ENCODE results near the gene MBD3.

The MBD3 gene

GRCh38 chr19:1580957-1581356, 11.7 kb downstream of the MBD3 start:
- Histone ChIP-seq H3K27ac (ENCODE audit: low read depth, low read length) (no peak overlapping the region), H3K79me1 (ENCODE audit: low read length) (peaks cover 2% of the 10 kb centered on the region), H3K56ac (ENCODE audit: low read length) (no peak overlapping the region), H3K4me1 (ENCODE audit: control insufficient read depth, low read depth, low read length) (no peaks in the 10 kb centered on the region), H3K27me3 (ENCODE audit: insufficient read depth, low read length, poor library complexity) (no peaks in the 10 kb centered on the region), H2BK5ac (ENCODE audit: low read length) (no peak overlapping the region), H3K4me2 (ENCODE audit: low read length) (no peak overlapping the region), H4K5ac (ENCODE audit: low read length) (no peak overlapping the region), H2AK5ac (ENCODE audit: low read length) (no peak overlapping the region), H3K79me2 (ENCODE audit: control insufficient read depth, insufficient read depth, low read length) (peaks cover 2% of the 10 kb centered on the region), H3K18ac (ENCODE audit: low read length) (no peak overlapping the region), H2BK120ac (ENCODE audit: low read depth, low read length) (no peak overlapping the region), H3K36me3 (ENCODE audit: control insufficient read depth, insufficient read depth, low read length) (peaks cover 7% of the 10 kb centered on the region), H4K8ac (ENCODE audit: low read depth, low read length) (no peak overlapping the region), H3K4me3 (ENCODE audit: low read length) (no peak overlapping the region), H3K23ac (ENCODE audit: low read length) (no peak overlapping the region), H3K9ac (ENCODE audit: low read length) (no peak overlapping the region), H2BK15ac (replicated peaks; ENCODE audit: low read depth) (no peak overlapping the region), H3K4ac (ENCODE audit: low read depth, low read length) (no peak overlapping the region)
- no peak for DNase-seq
- no CpG with 5 or more reads among the region's 22 CpGs for WGBS (ENCODE audit: extremely low coverage, insufficient coverage, low lambda C conversion rate)

DNA sequence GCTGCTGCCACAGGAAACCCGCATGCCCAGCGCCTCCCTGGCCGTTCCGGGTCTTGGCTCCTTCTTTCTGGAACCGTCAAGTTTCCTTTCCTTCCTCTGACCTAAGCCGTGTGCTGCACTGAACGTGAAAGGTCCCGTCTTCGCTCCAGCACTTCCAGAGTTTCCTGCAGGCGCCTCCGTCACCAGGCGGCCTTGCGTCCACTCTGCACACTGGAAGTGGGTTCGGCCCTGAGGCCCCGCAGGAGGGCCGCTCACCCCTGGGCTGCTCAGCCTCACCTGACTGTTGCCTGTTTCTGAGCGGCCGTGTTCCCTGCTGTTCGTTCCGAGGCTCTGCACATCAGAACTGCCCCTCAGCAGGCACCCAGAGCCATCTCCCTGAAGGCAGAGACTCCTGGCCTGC, 12.3 kb downstream of the MBD3 start:
- no peak overlapping the region for H2BK120ac ChIP-seq (ENCODE audit: low read depth, low read length)
- H2AK5ac ChIP-seq (ENCODE audit: low read length) = no peak overlapping the region
- H3K4me1 ChIP-seq (ENCODE audit: control insufficient read depth, low read depth, low read length) = no peaks in the 10 kb centered on the region
- no peak overlapping the region for H3K23ac ChIP-seq (ENCODE audit: low read length)
- H3K4me2 ChIP-seq (ENCODE audit: low read length) = no peak overlapping the region
- H2BK5ac ChIP-seq (ENCODE audit: low read length) = no peak overlapping the region
- H4K8ac ChIP-seq (ENCODE audit: low read depth, low read length) = no peak overlapping the region
- H3K27me3 ChIP-seq (ENCODE audit: insufficient read depth, low read length, poor library complexity) = no peaks in the 10 kb centered on the region
- no peak overlapping the region for H4K5ac ChIP-seq (ENCODE audit: low read length)
- H2BK15ac ChIP-seq (replicated peaks; ENCODE audit: low read depth) = no peak overlapping the region
- no peak overlapping the region for H3K9ac ChIP-seq (ENCODE audit: low read length)
- no peak overlapping the region for H3K27ac ChIP-seq (ENCODE audit: low read depth, low read length)
- no peak for DNase-seq
- no peaks in the 10 kb centered on the region for H3K79me1 ChIP-seq (ENCODE audit: low read length)
- H3K4me3 ChIP-seq (ENCODE audit: low read length) = no peak overlapping the region
- no peaks in the 10 kb centered on the region for H3K79me2 ChIP-seq (ENCODE audit: control insufficient read depth, insufficient read depth, low read length)
- no peak overlapping the region for H3K4ac ChIP-seq (ENCODE audit: low read depth, low read length)
- WGBS (ENCODE audit: extremely low coverage, insufficient coverage, low lambda C conversion rate) = no CpG with 5 or more reads among the region's 20 CpGs
- H3K56ac ChIP-seq (ENCODE audit: low read length) = no peak overlapping the region
- H3K36me3 ChIP-seq (ENCODE audit: control insufficient read depth, insufficient read depth, low read length) = peaks cover 7% of the 10 kb centered on the region
- H3K18ac ChIP-seq (ENCODE audit: low read length) = no peak overlapping the region

DNA sequence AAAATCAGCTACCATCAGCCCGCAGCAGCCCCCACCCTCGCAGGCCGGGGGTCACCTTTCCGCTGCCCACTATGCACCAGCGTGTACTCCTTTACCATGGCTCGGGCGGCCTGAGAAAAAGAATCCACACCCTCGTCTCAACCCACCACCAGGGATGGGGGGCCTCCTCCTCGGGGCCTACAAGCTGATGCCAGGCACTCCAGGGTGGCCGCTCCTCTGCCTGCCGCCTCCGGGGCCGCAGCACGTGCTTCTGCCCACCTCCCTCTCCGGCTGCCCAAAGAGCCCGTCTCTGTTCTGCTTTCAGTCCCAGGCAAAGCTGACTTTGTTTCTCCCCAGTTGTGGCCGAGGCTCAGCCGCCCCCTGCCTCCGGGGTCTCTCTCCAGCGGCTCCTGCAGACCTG, 13.4 kb downstream of the MBD3 start:
- Histone ChIP-seq H3K36me3 (ENCODE audit: control insufficient read depth, insufficient read depth, low read length) (peaks cover 7% of the 10 kb centered on the region), H3K56ac (ENCODE audit: low read length) (no peak overlapping the region)

DNA sequence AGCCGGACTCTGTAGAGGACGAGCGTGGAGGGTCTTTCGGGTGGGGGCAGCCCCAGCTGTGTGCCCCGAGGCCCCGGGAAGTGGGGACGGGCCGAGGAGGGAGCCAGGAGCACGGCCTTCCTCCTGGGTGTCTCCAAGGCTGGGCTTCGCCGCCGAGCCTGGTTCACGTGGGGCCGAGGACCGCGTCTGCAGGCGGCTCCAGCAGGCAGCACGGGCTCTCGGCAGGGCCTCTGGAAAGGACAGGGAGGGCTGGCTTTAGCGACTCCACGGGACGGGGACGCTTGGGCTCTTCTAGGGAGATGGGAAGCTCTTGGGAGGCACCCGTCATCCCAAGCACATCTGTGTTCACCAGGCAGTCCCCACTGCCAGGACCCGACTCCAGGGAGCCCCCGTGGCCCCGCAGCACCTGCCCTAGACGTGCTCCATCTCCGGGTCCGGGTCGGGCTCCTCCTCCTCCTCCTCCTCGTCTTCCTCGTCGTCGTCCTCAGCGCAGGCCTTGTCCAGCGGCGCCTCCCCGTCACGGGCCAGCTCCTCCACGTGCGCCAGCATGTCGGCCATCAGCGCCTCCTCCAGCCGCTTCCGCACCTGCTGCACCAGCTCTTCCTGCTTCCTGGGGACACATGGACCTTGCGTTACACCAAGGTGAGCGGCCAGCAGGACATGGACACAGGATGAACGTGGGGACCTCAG, 14.6 kb downstream of the MBD3 start:
- Histone ChIP-seq H3K4me2 (ENCODE audit: low read length) (no peak overlapping the region), H3K27me3 (ENCODE audit: insufficient read depth, low read length, poor library complexity) (no peaks in the 10 kb centered on the region), H3K56ac (ENCODE audit: low read length) (no peak overlapping the region), H2BK15ac (replicated peaks; ENCODE audit: low read depth) (no peak overlapping the region), H4K5ac (ENCODE audit: low read length) (no peak overlapping the region), H3K27ac (ENCODE audit: low read depth, low read length) (no peak overlapping the region), H3K23ac (ENCODE audit: low read length) (no peak overlapping the region), H2BK5ac (ENCODE audit: low read length) (no peak overlapping the region), H3K18ac (ENCODE audit: low read length) (no peak overlapping the region), H3K36me3 (ENCODE audit: control insufficient read depth, insufficient read depth, low read length) (peaks cover 7% of the 10 kb centered on the region), H3K4ac (ENCODE audit: low read depth, low read length) (no peak overlapping the region), H2AK5ac (ENCODE audit: low read length) (no peak overlapping the region), H4K8ac (ENCODE audit: low read depth, low read length) (no peak overlapping the region), H3K9ac (ENCODE audit: low read length) (no peak overlapping the region), H3K4me1 (ENCODE audit: control insufficient read depth, low read depth, low read length) (no peaks in the 10 kb centered on the region), H3K4me3 (ENCODE audit: low read length) (no peak overlapping the region), H2BK120ac (ENCODE audit: low read depth, low read length) (no peak overlapping the region), H3K79me2 (ENCODE audit: control insufficient read depth, insufficient read depth, low read length) (no peaks in the 10 kb centered on the region), H3K79me1 (ENCODE audit: low read length) (no peaks in the 10 kb centered on the region)
- WGBS (ENCODE audit: extremely low coverage, insufficient coverage, low lambda C conversion rate) = no CpG with 5 or more reads among the region's 49 CpGs
- DNase-seq = no peak

More for the DNA sequence above, 13.4 kb downstream of the MBD3 start:
- no peak overlapping the region for H4K5ac ChIP-seq (ENCODE audit: low read length)
- no peaks in the 10 kb centered on the region for H3K4me1 ChIP-seq (ENCODE audit: control insufficient read depth, low read depth, low read length)
- no peak overlapping the region for H4K8ac ChIP-seq (ENCODE audit: low read depth, low read length)
- no peak overlapping the region for H2BK15ac ChIP-seq (replicated peaks; ENCODE audit: low read depth)
- no peak overlapping the region for H3K18ac ChIP-seq (ENCODE audit: low read length)
- H3K4me3 ChIP-seq (ENCODE audit: low read length) = no peak overlapping the region
- no peak overlapping the region for H3K9ac ChIP-seq (ENCODE audit: low read length)
- no peak overlapping the region for H2BK120ac ChIP-seq (ENCODE audit: low read depth, low read length)
- H2BK5ac ChIP-seq (ENCODE audit: low read length) = no peak overlapping the region
- H3K4me2 ChIP-seq (ENCODE audit: low read length) = no peak overlapping the region
- no peak overlapping the region for H3K4ac ChIP-seq (ENCODE audit: low read depth, low read length)
- no peaks in the 10 kb centered on the region for H3K79me2 ChIP-seq (ENCODE audit: control insufficient read depth, insufficient read depth, low read length)
- H2AK5ac ChIP-seq (ENCODE audit: low read length) = no peak overlapping the region
- H3K23ac ChIP-seq (ENCODE audit: low read length) = no peak overlapping the region
- H3K27ac ChIP-seq (ENCODE audit: low read depth, low read length) = no peak overlapping the region
- no peaks in the 10 kb centered on the region for H3K79me1 ChIP-seq (ENCODE audit: low read length)
- H3K27me3 ChIP-seq (ENCODE audit: insufficient read depth, low read length, poor library complexity) = no peaks in the 10 kb centered on the region
- DNase-seq = no peak
- no CpG with 5 or more reads among the region's 20 CpGs for WGBS (ENCODE audit: extremely low coverage, insufficient coverage, low lambda C conversion rate)

DNA sequence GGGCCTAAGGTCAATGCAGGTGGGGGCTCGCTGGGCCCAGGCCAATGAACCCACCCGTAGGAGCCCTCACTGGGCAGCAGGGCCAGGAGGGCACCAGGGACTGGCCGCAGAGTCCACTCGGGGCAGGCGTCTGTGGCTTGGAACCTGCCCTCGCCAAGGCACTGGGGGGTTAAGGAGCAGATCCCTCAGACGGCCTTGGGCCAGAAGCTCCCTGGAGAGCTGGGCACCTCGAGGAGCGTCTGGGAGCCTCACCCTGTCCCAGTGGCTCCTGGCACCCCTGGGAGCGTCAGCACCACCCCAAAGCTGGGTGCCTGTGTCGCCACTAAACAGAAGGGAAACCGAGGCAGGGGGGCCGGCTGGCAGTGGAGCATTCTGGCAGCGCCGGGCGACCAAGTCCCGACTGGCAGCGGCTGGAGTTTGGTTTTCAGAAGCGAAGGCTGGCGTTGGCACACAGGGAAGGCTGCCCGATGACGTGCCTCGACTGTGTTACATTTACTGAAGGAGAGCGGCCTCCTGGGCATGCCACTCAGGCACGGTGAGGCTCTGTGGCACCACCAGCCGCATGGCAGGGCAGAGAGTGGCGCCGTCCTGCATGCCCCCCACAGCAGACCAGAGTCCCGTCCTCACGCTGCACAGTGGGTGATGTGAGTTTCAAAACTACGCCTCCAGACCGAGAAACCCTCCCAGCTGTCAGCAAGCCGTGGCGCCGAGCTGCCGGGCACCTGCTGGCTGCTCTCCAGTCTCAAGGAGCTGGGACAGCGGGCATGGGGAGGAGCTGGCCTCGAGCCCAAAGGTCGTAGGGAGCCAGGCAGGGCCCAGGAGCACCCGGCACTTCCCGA, 15.4 kb downstream of the MBD3 start:
- Histone ChIP-seq H3K4ac (ENCODE audit: low read depth, low read length) (no peak overlapping the region), H3K79me1 (ENCODE audit: low read length) (no peaks in the 10 kb centered on the region), H3K27ac (ENCODE audit: low read depth, low read length) (no peak overlapping the region), H3K79me2 (ENCODE audit: control insufficient read depth, insufficient read depth, low read length) (no peaks in the 10 kb centered on the region), H2BK5ac (ENCODE audit: low read length) (no peak overlapping the region), H3K4me2 (ENCODE audit: low read length) (no peak overlapping the region), H3K36me3 (ENCODE audit: control insufficient read depth, insufficient read depth, low read length) (peaks cover 7% of the 10 kb centered on the region), H3K4me1 (ENCODE audit: control insufficient read depth, low read depth, low read length) (no peaks in the 10 kb centered on the region), H3K56ac (ENCODE audit: low read length) (no peak overlapping the region), H4K5ac (ENCODE audit: low read length) (no peak overlapping the region), H2BK15ac (replicated peaks; ENCODE audit: low read depth) (no peak overlapping the region), H2AK5ac (ENCODE audit: low read length) (no peak overlapping the region), H3K23ac (ENCODE audit: low read length) (no peak overlapping the region), H3K27me3 (ENCODE audit: insufficient read depth, low read length, poor library complexity) (no peaks in the 10 kb centered on the region), H3K18ac (ENCODE audit: low read length) (no peak overlapping the region), H3K9ac (ENCODE audit: low read length) (no peak overlapping the region), H3K4me3 (ENCODE audit: low read length) (no peak overlapping the region), H4K8ac (ENCODE audit: low read depth, low read length) (no peak overlapping the region), H2BK120ac (ENCODE audit: low read depth, low read length) (no peak overlapping the region)
- DNase-seq = no peak
- no CpG with 5 or more reads among the region's 41 CpGs for WGBS (ENCODE audit: extremely low coverage, insufficient coverage, low lambda C conversion rate)
